K562 (cell line): ENCODE results near the gene SAMM50. TPM values are rescaled to one million over a fixed set of nuclear protein-coding genes. Genes with fewer than 3 reads are reported as not detected.

ENCODE experiments used
- EHMT2 ChIP-seq: fragments of 450-650 bp; IDR thresholded peaks from 2 replicates; pipeline ENCODE4 v1.6.1; 2018; ENCODE audit warnings: antibody characterized with exemption
- GATA2 ChIP-seq: sonication (generic); formaldehyde crosslinking; IDR thresholded peaks from 2 replicates; pipeline ENCODE4 v1.4.0; 2020; ENCODE audit warnings: mild to moderate bottlenecking, missing genetic modification reagents
- HCFC1 ChIP-seq: IDR thresholded peaks from 2 replicates; pipeline ENCODE4 v1.6.1; 2012; ENCODE audit warnings: low read depth, low read length, improper control_type of control experiment
- SP2 ChIP-seq: IDR thresholded peaks from 2 replicates; pipeline ENCODE4 v1.6.1; 2011; ENCODE audit warnings: mild to moderate bottlenecking, low read depth, low read length, moderate library complexity; ENCODE audit not compliant: poor library complexity, severe bottlenecking; ENCODE audit errors: extremely low read depth
- TCF7 ChIP-seq: sonication (generic); IDR thresholded peaks from 2 replicates; pipeline ENCODE4 v1.6.1; 2016; ENCODE audit warnings: antibody characterized with exemption, borderline replicate concordance
- ZBTB7A ChIP-seq: IDR thresholded peaks from 2 replicates; pipeline ENCODE4 v1.6.1; 2011; ENCODE audit warnings: low read depth, mild to moderate bottlenecking, low read length, moderate library complexity, borderline replicate concordance; ENCODE audit not compliant: control insufficient read depth
- ZNF778 ChIP-seq: fragments of 450-650 bp; formaldehyde crosslinking; IDR thresholded peaks from 2 replicates; pipeline ENCODE4 v1.4.0; 2020; ENCODE audit warnings: mild to moderate bottlenecking, moderate library complexity
- polyA plus RNA-seq, 8 experiments: library from polyadenylated mRNA; depleted of rRNA in 4 of 8; stranded (reverse) in 5 of 8; unstranded in 3 of 8; fragments of >200 nt; fragmentation: Nextera tagmentation in 2 of 8; fragmentation: Illumina TruSeq in 1 of 8; extraction: Ambion mirVana in 2 of 8; extraction: Trizol in 1 of 8; gene quantifications; 2 replicates each; pipeline versions ENCODE4 v1.2.1 to v1.2.3, GENCODE V29; 2011 to 2014; ENCODE audit warnings: inconsistent platforms in 1 of 8, missing spikeins in 1 of 8
- total RNA-seq, 7 experiments: library from RNA; depleted of rRNA in 6 of 7; stranded (reverse); fragments of >200 nt in 6 of 7; fragmentation: Illumina TruSeq in 2 of 7; extraction: Trizol in 2 of 7; gene quantifications; 2 replicates each; pipeline versions ENCODE4 v1.2.1 to v1.2.3, GENCODE V29; 2011 to 2021; ENCODE audit warnings: low replicate concordance in 1 of 7
- TF ChIP-seq, protein P1 (sequence below): fragments of 450-650 bp; IDR thresholded peaks from 2 replicates; pipeline ENCODE4 v1.6.1; 2017; ENCODE audit warnings: antibody characterized with exemption
- TF ChIP-seq, protein P2 (sequence below): fragments of 200-800 bp; sonication (Bioruptor generic); IDR thresholded peaks from 2 replicates; pipeline ENCODE4 v1.6.1; 2016; ENCODE audit warnings: missing genetic modification characterization, missing compliant biosample characterization
- TF ChIP-seq, protein P3 (sequence below), 2 experiments: fragments of 450-650 bp; formaldehyde crosslinking in 1 of 2; IDR thresholded peaks; 2 replicates each; pipeline versions ENCODE4 v1.4.0 to v1.6.1; 2014 to 2020; ENCODE audit warnings: mild to moderate bottlenecking in 2 of 2, borderline replicate concordance in 1 of 2, low read depth in 1 of 2

Gene SAMM50
- total and polyA plus RNA-seq, 9 of the 15 experiments (the other 6 are each of a cell fraction or from before 2014, with no cell fraction given): 14.6 to 49.3 (median 38.1) TPM

DNA sequence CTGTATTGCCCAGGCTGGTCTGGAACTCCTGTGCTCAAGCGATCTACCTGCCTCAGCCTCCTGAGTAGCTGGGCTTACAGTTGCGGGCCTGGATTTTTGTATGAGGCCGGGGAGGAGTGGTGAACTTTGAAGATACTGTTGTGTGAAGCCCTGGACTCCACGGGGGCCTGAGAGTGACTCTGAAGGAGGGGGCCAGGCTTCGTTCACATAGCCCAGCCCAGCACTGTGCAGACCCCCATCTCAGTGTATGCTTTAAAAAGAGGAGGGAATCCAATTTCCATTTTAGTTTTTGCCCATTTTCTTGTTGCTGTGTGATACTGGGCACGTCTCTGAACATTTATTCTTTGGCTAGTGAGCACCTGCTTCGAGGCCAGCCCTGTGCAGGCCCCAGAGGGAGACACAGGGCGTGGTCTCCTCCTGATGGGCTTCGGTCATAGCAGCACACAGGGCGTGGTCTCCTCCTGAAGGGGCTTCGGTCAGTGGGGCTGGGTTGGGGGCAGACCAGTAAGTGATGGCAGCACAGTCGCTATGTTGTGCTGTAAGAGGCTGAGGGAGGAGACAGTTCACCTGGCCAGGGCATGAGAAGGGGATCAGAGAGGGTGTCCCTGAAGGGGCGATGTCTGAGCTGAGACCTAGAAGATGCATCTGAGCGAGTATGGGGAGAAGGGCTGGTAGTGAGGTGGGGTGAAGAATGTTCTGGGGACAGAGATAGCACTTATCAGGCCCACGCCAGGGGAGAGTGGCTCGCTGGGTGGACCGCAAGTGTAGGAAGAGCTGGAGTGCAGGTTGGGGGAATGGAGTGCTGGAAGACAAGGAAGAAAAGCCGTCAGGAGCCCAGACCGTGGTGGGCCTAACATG, 14.0 kb downstream of the SAMM50 start (continued):
- TF ChIP-seq, protein P1, sequence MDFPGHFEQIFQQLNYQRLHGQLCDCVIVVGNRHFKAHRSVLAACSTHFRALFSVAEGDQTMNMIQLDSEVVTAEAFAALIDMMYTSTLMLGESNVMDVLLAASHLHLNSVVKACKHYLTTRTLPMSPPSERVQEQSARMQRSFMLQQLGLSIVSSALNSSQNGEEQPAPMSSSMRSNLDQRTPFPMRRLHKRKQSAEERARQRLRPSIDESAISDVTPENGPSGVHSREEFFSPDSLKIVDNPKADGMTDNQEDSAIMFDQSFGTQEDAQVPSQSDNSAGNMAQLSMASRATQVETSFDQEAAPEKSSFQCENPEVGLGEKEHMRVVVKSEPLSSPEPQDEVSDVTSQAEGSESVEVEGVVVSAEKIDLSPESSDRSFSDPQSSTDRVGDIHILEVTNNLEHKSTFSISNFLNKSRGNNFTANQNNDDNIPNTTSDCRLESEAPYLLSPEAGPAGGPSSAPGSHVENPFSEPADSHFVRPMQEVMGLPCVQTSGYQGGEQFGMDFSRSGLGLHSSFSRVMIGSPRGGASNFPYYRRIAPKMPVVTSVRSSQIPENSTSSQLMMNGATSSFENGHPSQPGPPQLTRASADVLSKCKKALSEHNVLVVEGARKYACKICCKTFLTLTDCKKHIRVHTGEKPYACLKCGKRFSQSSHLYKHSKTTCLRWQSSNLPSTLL: no peak
- TF ChIP-seq SP2 (no peak), EHMT2 (0 out of 2 replicates have a peak, but pooled peaks have one; percentile 60), ZBTB7A (0 out of 2 replicates have a peak, but pooled peaks have one; percentile 13), TCF7 (no peak), ZNF778 (CRISPR knock-in tag) (no peak), HCFC1 (no peak), GATA2 (CRISPR knock-in tag) (peak; percentile 92)
- TF ChIP-seq, protein P2, sequence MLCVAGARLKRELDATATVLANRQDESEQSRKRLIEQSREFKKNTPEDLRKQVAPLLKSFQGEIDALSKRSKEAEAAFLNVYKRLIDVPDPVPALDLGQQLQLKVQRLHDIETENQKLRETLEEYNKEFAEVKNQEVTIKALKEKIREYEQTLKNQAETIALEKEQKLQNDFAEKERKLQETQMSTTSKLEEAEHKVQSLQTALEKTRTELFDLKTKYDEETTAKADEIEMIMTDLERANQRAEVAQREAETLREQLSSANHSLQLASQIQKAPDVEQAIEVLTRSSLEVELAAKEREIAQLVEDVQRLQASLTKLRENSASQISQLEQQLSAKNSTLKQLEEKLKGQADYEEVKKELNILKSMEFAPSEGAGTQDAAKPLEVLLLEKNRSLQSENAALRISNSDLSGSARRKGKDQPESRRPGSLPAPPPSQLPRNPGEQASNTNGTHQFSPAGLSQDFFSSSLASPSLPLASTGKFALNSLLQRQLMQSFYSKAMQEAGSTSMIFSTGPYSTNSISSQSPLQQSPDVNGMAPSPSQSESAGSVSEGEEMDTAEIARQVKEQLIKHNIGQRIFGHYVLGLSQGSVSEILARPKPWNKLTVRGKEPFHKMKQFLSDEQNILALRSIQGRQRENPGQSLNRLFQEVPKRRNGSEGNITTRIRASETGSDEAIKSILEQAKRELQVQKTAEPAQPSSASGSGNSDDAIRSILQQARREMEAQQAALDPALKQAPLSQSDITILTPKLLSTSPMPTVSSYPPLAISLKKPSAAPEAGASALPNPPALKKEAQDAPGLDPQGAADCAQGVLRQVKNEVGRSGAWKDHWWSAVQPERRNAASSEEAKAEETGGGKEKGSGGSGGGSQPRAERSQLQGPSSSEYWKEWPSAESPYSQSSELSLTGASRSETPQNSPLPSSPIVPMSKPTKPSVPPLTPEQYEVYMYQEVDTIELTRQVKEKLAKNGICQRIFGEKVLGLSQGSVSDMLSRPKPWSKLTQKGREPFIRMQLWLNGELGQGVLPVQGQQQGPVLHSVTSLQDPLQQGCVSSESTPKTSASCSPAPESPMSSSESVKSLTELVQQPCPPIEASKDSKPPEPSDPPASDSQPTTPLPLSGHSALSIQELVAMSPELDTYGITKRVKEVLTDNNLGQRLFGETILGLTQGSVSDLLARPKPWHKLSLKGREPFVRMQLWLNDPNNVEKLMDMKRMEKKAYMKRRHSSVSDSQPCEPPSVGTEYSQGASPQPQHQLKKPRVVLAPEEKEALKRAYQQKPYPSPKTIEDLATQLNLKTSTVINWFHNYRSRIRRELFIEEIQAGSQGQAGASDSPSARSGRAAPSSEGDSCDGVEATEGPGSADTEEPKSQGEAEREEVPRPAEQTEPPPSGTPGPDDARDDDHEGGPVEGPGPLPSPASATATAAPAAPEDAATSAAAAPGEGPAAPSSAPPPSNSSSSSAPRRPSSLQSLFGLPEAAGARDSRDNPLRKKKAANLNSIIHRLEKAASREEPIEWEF (CRISPR knock-in tag): no peak
- TF ChIP-seq, protein P3, sequence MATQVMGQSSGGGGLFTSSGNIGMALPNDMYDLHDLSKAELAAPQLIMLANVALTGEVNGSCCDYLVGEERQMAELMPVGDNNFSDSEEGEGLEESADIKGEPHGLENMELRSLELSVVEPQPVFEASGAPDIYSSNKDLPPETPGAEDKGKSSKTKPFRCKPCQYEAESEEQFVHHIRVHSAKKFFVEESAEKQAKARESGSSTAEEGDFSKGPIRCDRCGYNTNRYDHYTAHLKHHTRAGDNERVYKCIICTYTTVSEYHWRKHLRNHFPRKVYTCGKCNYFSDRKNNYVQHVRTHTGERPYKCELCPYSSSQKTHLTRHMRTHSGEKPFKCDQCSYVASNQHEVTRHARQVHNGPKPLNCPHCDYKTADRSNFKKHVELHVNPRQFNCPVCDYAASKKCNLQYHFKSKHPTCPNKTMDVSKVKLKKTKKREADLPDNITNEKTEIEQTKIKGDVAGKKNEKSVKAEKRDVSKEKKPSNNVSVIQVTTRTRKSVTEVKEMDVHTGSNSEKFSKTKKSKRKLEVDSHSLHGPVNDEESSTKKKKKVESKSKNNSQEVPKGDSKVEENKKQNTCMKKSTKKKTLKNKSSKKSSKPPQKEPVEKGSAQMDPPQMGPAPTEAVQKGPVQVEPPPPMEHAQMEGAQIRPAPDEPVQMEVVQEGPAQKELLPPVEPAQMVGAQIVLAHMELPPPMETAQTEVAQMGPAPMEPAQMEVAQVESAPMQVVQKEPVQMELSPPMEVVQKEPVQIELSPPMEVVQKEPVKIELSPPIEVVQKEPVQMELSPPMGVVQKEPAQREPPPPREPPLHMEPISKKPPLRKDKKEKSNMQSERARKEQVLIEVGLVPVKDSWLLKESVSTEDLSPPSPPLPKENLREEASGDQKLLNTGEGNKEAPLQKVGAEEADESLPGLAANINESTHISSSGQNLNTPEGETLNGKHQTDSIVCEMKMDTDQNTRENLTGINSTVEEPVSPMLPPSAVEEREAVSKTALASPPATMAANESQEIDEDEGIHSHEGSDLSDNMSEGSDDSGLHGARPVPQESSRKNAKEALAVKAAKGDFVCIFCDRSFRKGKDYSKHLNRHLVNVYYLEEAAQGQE (IDR thresholded peaks at IDR 0.05; ENCODE audit: borderline replicate concordance): no peak
- TF ChIP-seq, protein P3 (CRISPR knock-in tag; IDR thresholded peaks at IDR 0.05; ENCODE audit: low read depth): no peak
